C4-2B (cell line): ENCODE data around the gene VSX2.
A peak's percentile ranks its signal among the peaks of the same experiment; 100 is the strongest.

ENCODE experiments used
- H3K27ac ChIP-seq: fragments of 450-650 bp; 2 replicates; pipeline ENCODE4 v1.5.1; 2017
- CTCF ChIP-seq: fragments of 450-650 bp; conservative IDR thresholded peaks from 2 replicates; pipeline ENCODE4 v1.5.1; 2017; ENCODE audit warnings: mild to moderate bottlenecking
- ZFX ChIP-seq: fragments of 450-650 bp; IDR thresholded peaks from 2 replicates; pipeline ENCODE4 v1.6.1; 2017

Gene VSX2

GRCh38 chr14:74293606-74294005 lies 54.4 kb downstream of the VSX2 start:
- TF ChIP-seq ZFX (no peak), CTCF (no peak)
- H3K27ac ChIP-seq, result no peak overlapping the region

- H3K27ac ChIP-seq, result no peak overlapping the region
- no peak for TF ChIP-seq CTCF
- no peak for TF ChIP-seq ZFX
Measured at GRCh38 chr14:74296037-74296467, 56.8 kb downstream of the VSX2 start.

GRCh38 chr14:74297986-74298385 lies 58.7 kb downstream of the VSX2 start:
- no peak for TF ChIP-seq CTCF
- no peak overlapping the region for H3K27ac ChIP-seq

- H3K27ac ChIP-seq, result no peak overlapping the region
- no peak for TF ChIP-seq ZFX
- TF ChIP-seq CTCF, result no peak
Measured at GRCh38 chr14:74299061-74299545, 59.9 kb downstream of the VSX2 start.

GRCh38 chr14:74301594-74302151 lies 62.4 kb downstream of the VSX2 start:
- no peak overlapping the region for H3K27ac ChIP-seq
- TF ChIP-seq CTCF (no peak), ZFX (no peak)

GRCh38 chr14:74302152-74302628 lies 62.9 kb downstream of the VSX2 start:
- peak overlapping the region; percentile 61 for H3K27ac ChIP-seq

More at GRCh38 chr14:74302152-74302628, 62.9 kb downstream of the VSX2 start:
- no peak for TF ChIP-seq ZFX
- TF ChIP-seq CTCF, result no peak
